ENCODE measurements around the gene SLC22A3.
"Not testable (repeated sequence)": the region's sequence is repeated elsewhere in the genome, so short reads cannot be mapped to it uniquely, and the experiment has no call there.

SLC22A3 gene

DNA sequence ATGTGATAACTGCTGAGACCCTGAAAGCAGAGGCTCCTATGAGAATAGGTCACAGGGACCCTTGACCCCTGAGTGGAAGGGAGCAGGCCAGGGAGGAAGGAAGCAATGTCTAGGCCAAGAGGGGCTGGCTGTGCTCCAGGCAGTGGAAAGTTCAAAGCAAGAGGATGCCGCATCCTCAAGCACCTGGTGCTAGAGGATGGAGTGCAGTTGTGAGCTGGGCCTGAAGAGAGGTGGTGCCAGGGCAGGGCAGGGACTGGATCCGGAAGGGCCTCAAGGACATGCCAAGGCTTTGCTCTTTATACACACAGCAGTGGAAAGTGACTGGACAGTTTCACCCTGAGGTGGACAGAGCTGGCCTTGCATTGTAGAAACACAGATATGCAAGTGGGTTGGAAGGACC lies 97.0 kb downstream of the SLC22A3 start:
- TF ChIP-seq MYC (IDR thresholded peaks at IDR 0.05; ENCODE audit: low read depth, low read length), result no peak
- TF ChIP-seq POLR2A (IDR thresholded peaks at IDR 0.05; ENCODE audit: extremely low read depth, insufficient read length), result no peak
- TF ChIP-seq CTCF (IDR thresholded peaks at IDR 0.05; ENCODE audit: low read depth, low read length), result no peak
- TF ChIP-seq, protein P1, sequence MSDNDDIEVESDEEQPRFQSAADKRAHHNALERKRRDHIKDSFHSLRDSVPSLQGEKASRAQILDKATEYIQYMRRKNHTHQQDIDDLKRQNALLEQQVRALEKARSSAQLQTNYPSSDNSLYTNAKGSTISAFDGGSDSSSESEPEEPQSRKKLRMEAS (IDR thresholded peaks at IDR 0.05; ENCODE audit: low read depth, low read length), result no peak
- no peak overlapping the region for H3K4me3 ChIP-seq (ENCODE audit: low read depth, low read length)
- DNase-seq (ENCODE audit: low read depth), result no peak

GRCh38 chr6:160447350-160447749 lies 99.2 kb downstream of the SLC22A3 start:
- H3K4me3 ChIP-seq (ENCODE audit: low read depth, low read length), result no peak overlapping the region
- TF ChIP-seq CTCF (IDR thresholded peaks at IDR 0.05; ENCODE audit: low read depth, low read length) (no peak), POLR2A (IDR thresholded peaks at IDR 0.05; ENCODE audit: extremely low read depth, insufficient read length) (no peak), MYC (IDR thresholded peaks at IDR 0.05; ENCODE audit: low read depth, low read length) (no peak)
- TF ChIP-seq, protein P1 (IDR thresholded peaks at IDR 0.05; ENCODE audit: low read depth, low read length), result no peak
- no peak for DNase-seq (ENCODE audit: low read depth)

DNA sequence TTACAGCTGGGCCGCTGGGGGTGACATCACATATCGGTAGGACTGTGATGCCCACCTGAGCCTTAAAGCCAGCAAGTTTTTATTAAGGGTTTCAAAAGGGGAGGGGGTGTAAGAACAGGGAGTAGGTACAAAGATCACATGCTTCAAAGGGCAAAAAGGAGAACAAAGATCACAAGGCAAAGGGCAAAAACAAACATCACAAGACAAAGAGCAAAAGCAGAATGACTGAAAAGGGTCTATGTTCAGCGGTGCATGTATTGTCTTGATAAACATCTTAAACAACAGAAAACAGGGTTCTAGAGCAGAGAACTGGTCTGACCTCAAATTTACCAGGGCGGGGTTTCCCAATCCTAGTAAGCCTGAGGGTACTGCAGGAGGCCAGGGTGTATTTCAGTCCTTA lies 101.6 kb downstream of the SLC22A3 start:
- DNase-seq (ENCODE audit: low read depth); H3K4me3 ChIP-seq (ENCODE audit: low read depth, low read length): not testable (repeated sequence)

DNA sequence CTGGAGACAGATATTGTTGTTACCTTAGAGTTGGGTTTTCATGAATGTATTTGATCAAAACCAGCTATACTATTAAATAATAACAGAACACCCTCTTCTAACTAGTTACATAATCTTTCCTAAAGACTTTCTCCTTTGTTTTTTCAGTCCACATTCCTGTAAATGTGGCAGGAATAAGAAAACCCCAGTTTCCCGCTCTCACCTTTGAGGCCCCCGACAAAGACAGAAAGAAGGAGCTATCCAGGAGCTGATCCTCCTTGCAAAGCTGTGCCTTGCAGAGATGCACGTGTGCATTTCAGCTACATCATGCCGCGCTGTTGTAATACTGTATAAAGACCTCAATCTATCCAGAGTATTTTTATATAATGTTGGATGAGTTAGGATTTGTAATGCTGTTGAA lies 102.7 kb downstream of the SLC22A3 start:
- H3K4me3 ChIP-seq (ENCODE audit: low read depth, low read length), result no peak overlapping the region
- no peak for TF ChIP-seq POLR2A (IDR thresholded peaks at IDR 0.05; ENCODE audit: extremely low read depth, insufficient read length)
- TF ChIP-seq, protein P1 (IDR thresholded peaks at IDR 0.05; ENCODE audit: low read depth, low read length), result no peak
- TF ChIP-seq MYC (IDR thresholded peaks at IDR 0.05; ENCODE audit: low read depth, low read length), result no peak
- TF ChIP-seq CTCF (IDR thresholded peaks at IDR 0.05; ENCODE audit: low read depth, low read length), result no peak
- DNase-seq (ENCODE audit: low read depth), result no peak

DNA sequence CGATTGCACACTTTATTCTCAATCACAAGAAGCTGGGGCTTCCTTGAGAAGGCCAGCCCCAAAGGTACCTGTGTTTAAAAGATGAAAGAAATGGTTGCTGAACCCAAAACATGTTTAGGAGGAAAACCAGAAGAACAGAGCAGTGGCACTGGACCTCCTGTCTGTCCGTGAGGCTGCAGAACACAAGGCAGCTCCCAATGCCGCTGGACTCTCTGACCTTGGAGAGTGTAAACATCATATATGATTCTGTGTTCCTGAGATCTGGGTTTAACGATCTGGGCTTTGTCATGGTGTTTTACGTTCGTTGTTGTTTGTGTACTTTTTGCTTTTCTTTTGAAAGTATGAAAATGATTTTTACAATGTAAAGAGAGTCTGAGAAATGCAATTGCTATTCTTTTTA lies 106.1 kb downstream of the SLC22A3 start:
- DNase-seq (ENCODE audit: low read depth), result no peak
- H3K4me3 ChIP-seq (ENCODE audit: low read depth, low read length), result no peak overlapping the region
- TF ChIP-seq MYC (IDR thresholded peaks at IDR 0.05; ENCODE audit: low read depth, low read length), result no peak
- TF ChIP-seq, protein P1 (IDR thresholded peaks at IDR 0.05; ENCODE audit: low read depth, low read length), result no peak
- no peak for TF ChIP-seq POLR2A (IDR thresholded peaks at IDR 0.05; ENCODE audit: extremely low read depth, insufficient read length)
- TF ChIP-seq CTCF (IDR thresholded peaks at IDR 0.05; ENCODE audit: low read depth, low read length), result no peak

DNA sequence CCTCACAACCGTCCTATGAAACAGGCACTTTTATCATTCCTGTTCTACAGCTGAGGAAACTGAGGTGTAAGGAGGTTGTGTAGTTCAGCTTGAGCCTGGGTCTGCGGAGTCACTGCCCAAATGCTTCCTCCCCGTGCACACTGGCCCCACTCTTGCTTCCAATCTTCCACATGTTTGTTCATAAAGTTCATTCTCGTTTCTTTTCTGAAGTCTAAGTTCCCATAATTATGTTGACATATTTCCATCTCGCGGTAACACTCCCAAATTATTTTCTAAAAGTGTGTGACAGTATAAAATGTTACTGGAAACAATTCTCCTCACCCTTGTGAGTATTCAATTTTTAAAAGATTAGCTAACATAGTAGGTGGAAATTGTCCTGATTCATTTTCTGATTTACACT lies 106.9 kb downstream of the SLC22A3 start:
- DNase-seq (ENCODE audit: low read depth), result no peak
- TF ChIP-seq POLR2A (IDR thresholded peaks at IDR 0.05; ENCODE audit: extremely low read depth, insufficient read length) (no peak), CTCF (IDR thresholded peaks at IDR 0.05; ENCODE audit: low read depth, low read length) (no peak), MYC (IDR thresholded peaks at IDR 0.05; ENCODE audit: low read depth, low read length) (no peak)
- TF ChIP-seq, protein P1 (IDR thresholded peaks at IDR 0.05; ENCODE audit: low read depth, low read length), result no peak
- no peak overlapping the region for H3K4me3 ChIP-seq (ENCODE audit: low read depth, low read length)

All from NB4 (cell line).